HCT116 (cell line): ENCODE results near the gene ATXN7L2. TPM values are rescaled to one million over a fixed set of nuclear protein-coding genes. Genes with fewer than 3 reads are reported as not detected.

ENCODE experiments used
- ATAC-seq: fragments of 200-7000 bp; cut with Tn5 transposase; 2 replicates; pipeline ENCODE4 v1.9.1; 2020; ENCODE audit warnings: mild to moderate bottlenecking, moderate library complexity
- BruUV-seq: library from RNA; stranded (reverse); fragments of 400-500 nt; replicated peaks from 2 replicates; lab custom pipeline; 2021; lab: Mats Ljungman, UMichigan
- CTCF ChIA-PET: fragments of 300-600 bp; sonication (Branson Sonifier 250); formaldehyde crosslinking; loops from one replicate; lab custom pipeline; 2021; ENCODE audit warnings: antibody characterized with exemption; lab: Charles Lee
- POLR2A ChIA-PET: fragments of 300-600, 350-600 bp; sonication (Branson Sonifier 250); formaldehyde crosslinking; loops from one replicate; lab custom pipeline; 2021; ENCODE audit warnings: antibody characterized with exemption; lab: Charles Lee
- RAD21 ChIA-PET, 2 experiments: fragments of 300-600 bp; sonication (Branson Sonifier 250); formaldehyde crosslinking; loops; one replicate each; lab custom pipeline; 2023; ENCODE audit warnings: low total read pairs in 2 of 2; ENCODE audit not compliant: uncharacterized antibody in 2 of 2, unreplicated experiment in 2 of 2, low non-redundant PET in 1 of 2; lab: Charles Lee
- DNase-seq: peaks from one replicate; pipeline ENCODE4 v3.0.0-alpha.2; 2010; ENCODE audit warnings: low read depth, low spot score
- H2AFZ ChIP-seq: fragments of 200-600 bp; shearing (Covaris generic), sonication (generic); 2 replicates; pipeline ENCODE4 v1.6.1; 2017; ENCODE audit warnings: low read depth, mixed run types, mixed read lengths, antibody characterized with exemption, low read length; ENCODE audit not compliant: poor library complexity, severe bottlenecking
- H3K27ac ChIP-seq: 2 replicates; pipeline ENCODE4 v1.5.1; 2012; ENCODE audit warnings: low read depth, low read length
- H3K27me3 ChIP-seq: fragments of 200-600 bp; sonication (generic); 2 replicates; pipeline ENCODE4 v1.6.1; 2016; ENCODE audit warnings: mixed run types, low read length, mixed read lengths; ENCODE audit not compliant: insufficient read depth
- H3K36me3 ChIP-seq, 2 experiments: fragments of 200-500 bp in 1 of 2; fragments of 200-600 bp in 1 of 2; sonication (Bioruptor generic) in 1 of 2; sonication (generic) in 1 of 2; 2 replicates each; pipeline versions ENCODE4 v1.5.1 to v1.6.1; 2014 to 2016; ENCODE audit warnings: low read length in 2 of 2, inconsistent platforms in 1 of 2, mixed read lengths in 1 of 2, mixed run types in 1 of 2; ENCODE audit not compliant: insufficient read depth in 2 of 2, control insufficient read depth in 1 of 2
- H3K4me1 ChIP-seq, 2 experiments: fragments of 200-600 bp in 1 of 2; sonication (generic) in 1 of 2; 2 replicates each; pipeline versions ENCODE4 v1.5.1 to v1.6.1; 2012 to 2017; ENCODE audit warnings: low read length in 2 of 2, inconsistent platforms in 1 of 2, mild to moderate bottlenecking in 1 of 2, mixed read lengths in 1 of 2, mixed run types in 1 of 2, moderate library complexity in 1 of 2; ENCODE audit not compliant: insufficient read depth in 2 of 2, control insufficient read depth in 1 of 2
- H3K4me2 ChIP-seq: fragments of 200-600 bp; sonication (generic); 2 replicates; pipeline ENCODE4 v1.6.1; 2017; ENCODE audit warnings: mixed run types, low read length, mixed read lengths
- H3K4me3 ChIP-seq, 2 experiments: fragments of 200-600 bp in 1 of 2; sonication (generic) in 1 of 2; replicated peaks in 1 of 2; 2 replicates each; pipeline ENCODE4 v1.5.1; 2011 to 2016; ENCODE audit warnings: low read length in 2 of 2, control low read depth in 1 of 2, low read depth in 1 of 2, mild to moderate bottlenecking in 1 of 2, mixed read lengths in 1 of 2, mixed run types in 1 of 2
- H3K79me2 ChIP-seq: fragments of 200-600 bp; sonication (generic); 2 replicates; pipeline ENCODE4 v1.6.1; 2017; ENCODE audit warnings: mild to moderate bottlenecking, mixed run types, low read length, moderate library complexity, mixed read lengths; ENCODE audit not compliant: insufficient read depth
- H3K9ac ChIP-seq: fragments of 200-600 bp; sonication (generic); 2 replicates; pipeline ENCODE4 v1.6.1; 2016; ENCODE audit warnings: low read length, mixed read lengths
- H3K9me2 ChIP-seq: fragments of 200-600 bp; sonication (generic), shearing (Covaris generic); 2 replicates; pipeline ENCODE4 v1.6.1; 2017; ENCODE audit warnings: mixed run types, mild to moderate bottlenecking, moderate library complexity; ENCODE audit not compliant: insufficient read depth
- H3K9me3 ChIP-seq, 2 experiments: fragments of 200-500 bp in 1 of 2; fragments of 200-600 bp in 1 of 2; sonication (Bioruptor generic) in 1 of 2; sonication (generic) in 1 of 2; 2 replicates each; pipeline ENCODE4 v1.6.1; 2014 to 2017; ENCODE audit warnings: low read length in 2 of 2, mixed read lengths in 2 of 2, inconsistent platforms in 1 of 2, low read depth in 1 of 2, mild to moderate bottlenecking in 1 of 2, mixed run types in 1 of 2, moderate library complexity in 1 of 2; ENCODE audit not compliant: control insufficient read depth in 1 of 2, insufficient read depth in 1 of 2
- H4K20me1 ChIP-seq: fragments of 200-600 bp; sonication (generic), shearing (Covaris generic); 2 replicates; pipeline ENCODE4 v1.6.1; 2017; ENCODE audit warnings: mixed run types, mild to moderate bottlenecking, moderate library complexity; ENCODE audit not compliant: insufficient read depth
- CBX3 ChIP-seq: IDR thresholded peaks from 2 replicates; pipeline ENCODE4 v1.6.1; 2012; ENCODE audit warnings: low read depth
- CEBPB ChIP-seq: IDR thresholded peaks from 2 replicates; pipeline ENCODE4 v1.6.1; 2012; ENCODE audit warnings: low read depth
- EGR1 ChIP-seq: IDR thresholded peaks from 2 replicates; pipeline ENCODE4 v1.6.1; 2012; ENCODE audit warnings: low read depth
- ELF1 ChIP-seq: IDR thresholded peaks from 2 replicates; pipeline ENCODE4 v1.6.1; 2012; ENCODE audit warnings: low read depth, borderline replicate concordance
- EZH2 ChIP-seq: fragments of 200-600 bp; sonication (generic); IDR thresholded peaks from 2 replicates; pipeline ENCODE4 v1.6.1; 2017; ENCODE audit warnings: antibody characterized with exemption, mixed run types
- SP1 ChIP-seq: IDR thresholded peaks from 2 replicates; pipeline ENCODE4 v1.6.1; 2012; ENCODE audit warnings: low read depth
- SRF ChIP-seq: IDR thresholded peaks from 2 replicates; pipeline ENCODE4 v1.6.1; 2012; ENCODE audit warnings: low read depth
- ZNF274 ChIP-seq: fragments of 200-500 bp; sonication (Bioruptor generic); IDR thresholded peaks from 2 replicates; pipeline ENCODE4 v1.6.1; 2014; ENCODE audit warnings: mild to moderate bottlenecking, low read depth, low read length, inconsistent platforms
- intact Hi-C: fragments of 100-400 bp; cut with micrococcal nuclease; formaldehyde crosslinking; loops from 2 replicates; pipeline ENCODE4 v1.10.0; 2022
- total RNA-seq: library from RNA; stranded (reverse); gene quantifications from one replicate; pipeline ENCODE4 v1.2.1, GENCODE V29; 2021; ENCODE audit not compliant: unreplicated experiment
- TF ChIP-seq, protein P1 (sequence below): IDR thresholded peaks from 2 replicates; pipeline ENCODE4 v1.6.1; 2012; ENCODE audit warnings: low read depth
- TF ChIP-seq, protein P2 (sequence below), 3 experiments: fragments of 200-600 bp in 1 of 3; sonication (generic) in 1 of 3; IDR thresholded peaks in 2 of 3; conservative IDR thresholded peaks in 1 of 3; 2 replicates each; pipeline ENCODE4 v1.5.1; 2012 to 2017; ENCODE audit warnings: low read depth in 2 of 3, low read length in 2 of 3, antibody characterized with exemption in 1 of 3, borderline replicate concordance in 1 of 3, control low read depth in 1 of 3, mild to moderate bottlenecking in 1 of 3, mixed read lengths in 1 of 3, mixed run types in 1 of 3, moderate library complexity in 1 of 3; ENCODE audit not compliant: insufficient read depth in 1 of 3

ATXN7L2 gene
- total RNA-seq, 1 experiment from 2014 or later, result 7.2 TPM

DNA sequence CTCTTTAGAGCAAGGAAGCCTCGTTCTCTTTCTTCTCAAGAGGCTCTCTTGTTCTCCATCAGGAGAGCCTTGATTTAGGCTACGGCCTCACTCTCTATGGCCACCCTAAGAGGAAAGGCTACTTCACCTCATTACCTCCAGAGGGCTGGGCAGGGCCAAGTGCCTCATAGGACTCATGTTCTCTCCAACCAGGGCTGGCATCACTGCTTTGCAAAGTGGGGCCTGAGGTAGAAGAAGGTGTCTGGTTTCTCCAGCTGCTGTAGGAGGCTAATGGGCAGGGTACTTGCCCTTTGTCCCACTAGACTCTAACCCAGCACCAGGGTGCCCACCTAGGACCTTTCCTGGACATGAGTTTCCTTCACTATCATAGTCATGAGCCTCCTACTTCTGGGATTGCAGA, 2.1 kb upstream of the ATXN7L2 start:
- Histone ChIP-seq H3K4me3 (no peak overlapping the region), H3K4me1 (peaks cover 11 to 31% of the 10 kb centered on the region in 2 experiments), H3K9me3 (no peaks in the 10 kb centered on the region), H3K9me2 (no peaks in the 10 kb centered on the region), H4K20me1 (no peaks in the 10 kb centered on the region), H3K9ac (no peak overlapping the region), H3K36me3 (no peaks in the 10 kb centered on the region), H3K27me3 (0 out of 2 replicates have a peak, but pooled peaks cover 6% of the 10 kb centered on the region), H3K4me2 (no peak overlapping the region), H3K79me2 (0 out of 2 replicates have a peak, but pooled peaks cover 4% of the 10 kb centered on the region), H3K27ac (no peak overlapping the region), H2AFZ (no peak overlapping the region)
- ChIA-PET RAD21 (no interaction called here), POLR2A (no interaction called here), CTCF (interaction anchor here (1.1 kb wide), 1 partner anchor 13 kb away, joined by 3 read pairs; the partner anchor contains the start of gene CYB561D1)
- DNase-seq (no peak), ATAC-seq (no peak)
- intact Hi-C loops, result loop anchor here (5.0 kb wide), 1 partner anchor 54 kb away; the partner anchor contains the start of gene PSMA5
- no TSS peak for BruUV-seq
- TF ChIP-seq ELF1 (no peak), CBX3 (no peak), EZH2 (no peak), ZNF274 (no peak), EGR1 (no peak), SP1 (no peak), SRF (no peak), CEBPB (no peak)
- TF ChIP-seq, protein P1, sequence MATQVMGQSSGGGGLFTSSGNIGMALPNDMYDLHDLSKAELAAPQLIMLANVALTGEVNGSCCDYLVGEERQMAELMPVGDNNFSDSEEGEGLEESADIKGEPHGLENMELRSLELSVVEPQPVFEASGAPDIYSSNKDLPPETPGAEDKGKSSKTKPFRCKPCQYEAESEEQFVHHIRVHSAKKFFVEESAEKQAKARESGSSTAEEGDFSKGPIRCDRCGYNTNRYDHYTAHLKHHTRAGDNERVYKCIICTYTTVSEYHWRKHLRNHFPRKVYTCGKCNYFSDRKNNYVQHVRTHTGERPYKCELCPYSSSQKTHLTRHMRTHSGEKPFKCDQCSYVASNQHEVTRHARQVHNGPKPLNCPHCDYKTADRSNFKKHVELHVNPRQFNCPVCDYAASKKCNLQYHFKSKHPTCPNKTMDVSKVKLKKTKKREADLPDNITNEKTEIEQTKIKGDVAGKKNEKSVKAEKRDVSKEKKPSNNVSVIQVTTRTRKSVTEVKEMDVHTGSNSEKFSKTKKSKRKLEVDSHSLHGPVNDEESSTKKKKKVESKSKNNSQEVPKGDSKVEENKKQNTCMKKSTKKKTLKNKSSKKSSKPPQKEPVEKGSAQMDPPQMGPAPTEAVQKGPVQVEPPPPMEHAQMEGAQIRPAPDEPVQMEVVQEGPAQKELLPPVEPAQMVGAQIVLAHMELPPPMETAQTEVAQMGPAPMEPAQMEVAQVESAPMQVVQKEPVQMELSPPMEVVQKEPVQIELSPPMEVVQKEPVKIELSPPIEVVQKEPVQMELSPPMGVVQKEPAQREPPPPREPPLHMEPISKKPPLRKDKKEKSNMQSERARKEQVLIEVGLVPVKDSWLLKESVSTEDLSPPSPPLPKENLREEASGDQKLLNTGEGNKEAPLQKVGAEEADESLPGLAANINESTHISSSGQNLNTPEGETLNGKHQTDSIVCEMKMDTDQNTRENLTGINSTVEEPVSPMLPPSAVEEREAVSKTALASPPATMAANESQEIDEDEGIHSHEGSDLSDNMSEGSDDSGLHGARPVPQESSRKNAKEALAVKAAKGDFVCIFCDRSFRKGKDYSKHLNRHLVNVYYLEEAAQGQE, result no peak
- TF ChIP-seq, protein P2, sequence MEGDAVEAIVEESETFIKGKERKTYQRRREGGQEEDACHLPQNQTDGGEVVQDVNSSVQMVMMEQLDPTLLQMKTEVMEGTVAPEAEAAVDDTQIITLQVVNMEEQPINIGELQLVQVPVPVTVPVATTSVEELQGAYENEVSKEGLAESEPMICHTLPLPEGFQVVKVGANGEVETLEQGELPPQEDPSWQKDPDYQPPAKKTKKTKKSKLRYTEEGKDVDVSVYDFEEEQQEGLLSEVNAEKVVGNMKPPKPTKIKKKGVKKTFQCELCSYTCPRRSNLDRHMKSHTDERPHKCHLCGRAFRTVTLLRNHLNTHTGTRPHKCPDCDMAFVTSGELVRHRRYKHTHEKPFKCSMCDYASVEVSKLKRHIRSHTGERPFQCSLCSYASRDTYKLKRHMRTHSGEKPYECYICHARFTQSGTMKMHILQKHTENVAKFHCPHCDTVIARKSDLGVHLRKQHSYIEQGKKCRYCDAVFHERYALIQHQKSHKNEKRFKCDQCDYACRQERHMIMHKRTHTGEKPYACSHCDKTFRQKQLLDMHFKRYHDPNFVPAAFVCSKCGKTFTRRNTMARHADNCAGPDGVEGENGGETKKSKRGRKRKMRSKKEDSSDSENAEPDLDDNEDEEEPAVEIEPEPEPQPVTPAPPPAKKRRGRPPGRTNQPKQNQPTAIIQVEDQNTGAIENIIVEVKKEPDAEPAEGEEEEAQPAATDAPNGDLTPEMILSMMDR (IDR thresholded peaks at IDR 0.05 in 2 of 3, conservative IDR thresholded peaks at IDR 0.05 in 1 of 3; ENCODE audit: borderline replicate concordance in 1 of 3, insufficient read depth in 1 of 3, low read depth in 2 of 3, low read length in 2 of 3), result no peak
